IMR-90 (cell line): ENCODE results near the gene CLEC16A. TPM values are rescaled to one million over a fixed set of nuclear protein-coding genes. Genes with fewer than 3 reads are reported as not detected.

Experiments
- ATAC-seq: fragments of 200-7000 bp; cut with Tn5 transposase; 2 replicates; pipeline ENCODE4 v1.9.1; 2020; ENCODE audit warnings: low read depth, mild to moderate bottlenecking, moderate library complexity
- BruUV-seq: library from RNA; stranded (reverse); fragments of 400-500 nt; replicated peaks from 2 replicates; lab custom pipeline; 2021; lab: Mats Ljungman, UMichigan
- CTCF ChIA-PET: fragments of 300-600 bp; formaldehyde crosslinking; extraction: SDS; loops from one replicate; lab custom pipeline; 2021; ENCODE audit warnings: antibody characterized with exemption; lab: Yijun Ruan, JAX
- POLR2A ChIA-PET: fragments of 300-600 bp; sonication (Branson Sonifier 250); formaldehyde crosslinking; loops from one replicate; lab custom pipeline; 2022; ENCODE audit warnings: antibody characterized with exemption; ENCODE audit not compliant: unreplicated experiment; lab: Charles Lee
- DNase-seq: peaks from one replicate; pipeline ENCODE4 v3.0.0; 2013
- H2AFZ ChIP-seq: replicated peaks from 2 replicates; pipeline ENCODE3; 2013; ENCODE audit warnings: low read length, mild to moderate bottlenecking; ENCODE audit not compliant: poor library complexity
- H2AK5ac ChIP-seq: 2 replicates; pipeline ENCODE4 v1.6.1; 2013; ENCODE audit warnings: low read depth, low read length, inconsistent platforms
- H2AK9ac ChIP-seq: replicated peaks from 2 replicates; pipeline ENCODE3; 2013; ENCODE audit warnings: mild to moderate bottlenecking, low read depth, low read length, moderate library complexity; ENCODE audit not compliant: poor library complexity
- H2BK120ac ChIP-seq: 2 replicates; pipeline ENCODE4 v1.6.1; 2013; ENCODE audit warnings: low read depth, low read length, inconsistent platforms
- H2BK15ac ChIP-seq: 3 replicates; pipeline ENCODE4 v1.6.1; 2013; ENCODE audit warnings: low read depth, low read length, inconsistent platforms
- H2BK20ac ChIP-seq: 2 replicates; pipeline ENCODE4 v1.6.1; 2013; ENCODE audit warnings: low read depth, mild to moderate bottlenecking, inconsistent platforms, low read length, moderate library complexity
- H2BK5ac ChIP-seq: 2 replicates; pipeline ENCODE4 v1.6.1; 2013; ENCODE audit warnings: mild to moderate bottlenecking, low read depth, low read length, inconsistent platforms; ENCODE audit not compliant: poor library complexity, severe bottlenecking
- H3K14ac ChIP-seq: replicated peaks from 2 replicates; pipeline ENCODE4 v1.6.1; 2013; ENCODE audit warnings: low read depth, low read length, inconsistent platforms
- H3K18ac ChIP-seq: 2 replicates; pipeline ENCODE4 v1.6.1; 2013; ENCODE audit warnings: low read depth, low read length, control low read depth
- H3K23ac ChIP-seq: 2 replicates; pipeline ENCODE4 v1.6.1; 2013; ENCODE audit warnings: low read depth, low read length, inconsistent platforms
- H3K27ac ChIP-seq: 2 replicates; pipeline ENCODE4 v1.5.1; 2013; ENCODE audit warnings: mild to moderate bottlenecking, control low read depth, low read length; ENCODE audit not compliant: insufficient read depth
- H3K27me3 ChIP-seq: 2 replicates; pipeline ENCODE4 v1.6.1; 2013; ENCODE audit warnings: low read length; ENCODE audit not compliant: control insufficient read depth, insufficient read depth
- H3K36me3 ChIP-seq: 2 replicates; pipeline ENCODE4 v1.6.1; 2013; ENCODE audit warnings: low read length, mixed read lengths; ENCODE audit not compliant: control insufficient read depth, insufficient read depth
- H3K4ac ChIP-seq: 2 replicates; pipeline ENCODE4 v1.6.1; 2013; ENCODE audit warnings: low read depth, low read length, inconsistent platforms
- H3K4me1 ChIP-seq: 2 replicates; pipeline ENCODE4 v1.6.1; 2013; ENCODE audit warnings: low read length, mixed read lengths; ENCODE audit not compliant: control insufficient read depth, insufficient read depth
- H3K4me2 ChIP-seq: 2 replicates; pipeline ENCODE4 v1.6.1; 2013; ENCODE audit warnings: low read depth, mild to moderate bottlenecking, control low read depth, low read length, moderate library complexity
- H3K4me3 ChIP-seq: 2 replicates; pipeline ENCODE4 v1.5.1; 2013; ENCODE audit warnings: low read depth, mild to moderate bottlenecking, control low read depth, low read length, moderate library complexity; ENCODE audit not compliant: insufficient read depth
- H3K56ac ChIP-seq: 2 replicates; pipeline ENCODE4 v1.6.1; 2013; ENCODE audit warnings: low read length, inconsistent platforms; ENCODE audit not compliant: insufficient read depth; ENCODE audit errors: extremely low read depth
- H3K79me1 ChIP-seq, 2 experiments: 2 replicates each; pipeline ENCODE4 v1.6.1; 2013; ENCODE audit warnings: low read length in 2 of 2, inconsistent platforms in 1 of 2, low read depth in 1 of 2
- H3K9ac ChIP-seq: 2 replicates; pipeline ENCODE4 v1.6.1; 2013; ENCODE audit warnings: low read depth, low read length, control low read depth
- H3K9me1 ChIP-seq: 2 replicates; pipeline ENCODE4 v1.6.1; 2013; ENCODE audit warnings: low read length, inconsistent platforms; ENCODE audit not compliant: insufficient read depth
- H3K9me3 ChIP-seq: 2 replicates; pipeline ENCODE4 v1.6.1; 2013; ENCODE audit warnings: low read length; ENCODE audit not compliant: control insufficient read depth, insufficient read depth
- H4K20me1 ChIP-seq: 2 replicates; pipeline ENCODE4 v1.6.1; 2013; ENCODE audit warnings: low read length, inconsistent platforms; ENCODE audit not compliant: insufficient read depth
- H4K5ac ChIP-seq: 2 replicates; pipeline ENCODE4 v1.6.1; 2013; ENCODE audit warnings: mild to moderate bottlenecking, low read depth, low read length, control low read depth
- H4K8ac ChIP-seq, 2 experiments: 2 replicates each; pipeline ENCODE4 v1.6.1; 2013; ENCODE audit warnings: low read depth in 2 of 2, low read length in 2 of 2, control low read depth in 1 of 2, inconsistent platforms in 1 of 2
- H4K91ac ChIP-seq: 2 replicates; pipeline ENCODE4 v1.6.1; 2013; ENCODE audit warnings: low read depth, low read length, inconsistent platforms; ENCODE audit not compliant: insufficient read depth
- BHLHE40 ChIP-seq: fragments of 150-350 bp; IDR thresholded peaks from 2 replicates; pipeline ENCODE4 v1.6.1; 2016; ENCODE audit warnings: mild to moderate bottlenecking, low read depth, low read length
- CEBPB ChIP-seq: IDR thresholded peaks from 2 replicates; pipeline ENCODE4 v1.6.1; 2012; ENCODE audit warnings: low read depth, low read length, improper control_type of control experiment
- CHD1 ChIP-seq: IDR thresholded peaks from 2 replicates; pipeline ENCODE4 v1.6.1; 2012; ENCODE audit warnings: low read depth, low read length, improper control_type of control experiment
- CTCF ChIP-seq: conservative IDR thresholded peaks from 2 replicates; pipeline ENCODE4 v1.5.1; 2012; ENCODE audit warnings: mild to moderate bottlenecking, low read depth, low read length, improper control_type of control experiment
- ELK1 ChIP-seq: fragments of 150-350 bp; IDR thresholded peaks from 2 replicates; pipeline ENCODE4 v1.6.1; 2016; ENCODE audit warnings: low read depth, mild to moderate bottlenecking, low read length, moderate library complexity, borderline replicate concordance
- FOS ChIP-seq: fragments of 150-350 bp; IDR thresholded peaks from 2 replicates; pipeline ENCODE4 v1.6.1; 2016; ENCODE audit warnings: low read depth, low read length
- MAFK ChIP-seq: IDR thresholded peaks from 2 replicates; pipeline ENCODE4 v1.6.1; 2012; ENCODE audit warnings: low read depth, low read length, improper control_type of control experiment
- MAZ ChIP-seq: IDR thresholded peaks from 2 replicates; pipeline ENCODE4 v1.6.1; 2012; ENCODE audit warnings: low read depth, mild to moderate bottlenecking, low read length, improper control_type of control experiment, moderate library complexity, borderline replicate concordance
- MXI1 ChIP-seq: IDR thresholded peaks from 2 replicates; pipeline ENCODE4 v1.6.1; 2012; ENCODE audit warnings: low read depth, mild to moderate bottlenecking, low read length, moderate library complexity, borderline replicate concordance
- NFE2L2 ChIP-seq: fragments of 150-350 bp; IDR thresholded peaks from 2 replicates; pipeline ENCODE4 v1.6.1; 2016; ENCODE audit warnings: low read depth, mild to moderate bottlenecking, low read length
- POLR2A ChIP-seq: IDR thresholded peaks from 2 replicates; pipeline ENCODE4 v1.6.1; 2012; ENCODE audit warnings: mild to moderate bottlenecking, low read depth, low read length
- RAD21 ChIP-seq: IDR thresholded peaks from 2 replicates; pipeline ENCODE4 v1.6.1; 2012; ENCODE audit warnings: low read length, improper control_type of control experiment
- RCOR1 ChIP-seq: IDR thresholded peaks from 2 replicates; pipeline ENCODE4 v1.6.1; 2012; ENCODE audit warnings: mild to moderate bottlenecking, low read length, improper control_type of control experiment; ENCODE audit not compliant: insufficient replicate concordance
- RFX5 ChIP-seq: IDR thresholded peaks from 2 replicates; pipeline ENCODE4 v1.8.0; 2012; ENCODE audit warnings: low read depth, mild to moderate bottlenecking, low read length, moderate library complexity
- SMC3 ChIP-seq: fragments of 150-350 bp; IDR thresholded peaks from 2 replicates; pipeline ENCODE4 v1.6.1; 2016; ENCODE audit warnings: low read depth, mild to moderate bottlenecking, antibody characterized with exemption, low read length, moderate library complexity
- WGBS, 2 experiments: methylation state at CpG; one replicate each; pipeline versions ENCODE4 v1.1.5 to v1.1.7; 2013; ENCODE audit warnings: missing lambda C conversion rate in 2 of 2; ENCODE audit not compliant: insufficient read length in 1 of 2; ENCODE audit errors: extremely low coverage in 2 of 2; 5-methylcytosine and 5-hydroxymethylcytosine counted together
- dilution Hi-C: fragments of 300-500 bp; cut with HindIII; formaldehyde crosslinking; loops from one replicate; pipeline ENCODE4 v1.14.3; 2018; ENCODE audit warnings: low sequenced_read_pairs; ENCODE audit not compliant: unreplicated experiment
- in situ Hi-C: fragments of 300-500 bp; cut with MboI; formaldehyde crosslinking; loops from 3 replicates; pipeline ENCODE4 v1.14.3; 2019; ENCODE audit warnings: low sequenced_read_pairs, inconsistent platforms, mixed read lengths
- intact Hi-C: fragments of 100-400 bp; cut with micrococcal nuclease; formaldehyde crosslinking; loops from 2 replicates; pipeline ENCODE4 v1.10.0; 2022
- polyA plus RNA-seq, 3 experiments: library from polyadenylated mRNA; depleted of rRNA; stranded (reverse); fragments of >200 nt; gene quantifications; 2 replicates each; pipeline ENCODE4 v1.2.3, GENCODE V29; 2012; ENCODE audit warnings: low replicate concordance in 1 of 3
- total RNA-seq: library from RNA; depleted of rRNA; stranded (reverse); fragments of >200 nt; gene quantifications from 2 replicates; pipeline ENCODE4 v1.2.3, GENCODE V29; 2012
- TF ChIP-seq, protein P1 (sequence below): fragments of 150-350 bp; IDR thresholded peaks from 2 replicates; pipeline ENCODE4 v1.6.1; 2017; ENCODE audit warnings: mild to moderate bottlenecking, antibody characterized with exemption, low read length, low read depth

CLEC16A gene
- total and polyA plus RNA-seq, 2 of the 4 experiments (the other 2 are of a cell fraction): 15.9 to 16.5 TPM

DNA sequence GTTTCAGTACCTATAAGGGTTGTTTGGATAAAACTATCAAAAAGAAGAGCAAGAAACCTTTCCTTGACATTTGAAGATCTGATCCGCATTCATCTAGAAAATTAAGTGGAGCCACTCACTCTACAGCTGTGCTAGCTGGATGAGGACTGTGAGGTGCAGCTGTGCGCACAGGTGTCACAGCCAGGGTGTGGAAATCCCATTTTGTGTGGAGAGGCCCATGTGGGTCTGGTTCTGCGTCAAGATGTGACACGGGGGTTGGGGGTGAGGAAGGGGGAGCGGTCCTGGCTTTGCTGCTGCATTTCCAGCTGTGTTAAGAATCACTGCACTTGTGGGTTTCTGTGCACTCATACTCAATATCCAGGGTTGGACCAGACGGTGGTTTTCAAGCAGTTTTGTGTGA, 70.7 kb downstream of the CLEC16A start:
- no peaks in the 10 kb centered on the region for H3K9me3 ChIP-seq
- no peak overlapping the region for H3K9ac ChIP-seq
- peak overlapping the region; percentile 83 for H2BK120ac ChIP-seq
- peak overlapping the region; percentile 79 for H2BK20ac ChIP-seq
- intact Hi-C loops (no loop called here), dilution Hi-C loops (no loop called here), in situ Hi-C loops (no loop called here)
- no peak overlapping the region; the same call in 1 of the 2 replicates for H3K27ac ChIP-seq
- no peak for DNase-seq
- peak overlapping the region; percentile 98 for H2AK5ac ChIP-seq
- no peaks in the 10 kb centered on the region for H3K27me3 ChIP-seq
- peak overlapping the region; percentile 54 to 76; a peak in 2 of 4 replicates for H4K8ac ChIP-seq
- POLR2A ChIA-PET: no interaction called here
- H3K4me2 ChIP-seq: no peak overlapping the region
- peak overlapping the region; percentile 90; the same call in 2 of the 3 replicates for H2BK15ac ChIP-seq
- CTCF ChIA-PET: no interaction called here
- peak overlapping the region; percentile 65 for H2AK9ac ChIP-seq
- no peak overlapping the region for H3K23ac ChIP-seq
- H3K9me1 ChIP-seq: peaks cover 26% of the 10 kb centered on the region
- H3K4me1 ChIP-seq: peaks cover 22% of the 10 kb centered on the region
- H3K36me3 ChIP-seq: peaks cover 5% of the 10 kb centered on the region; the same call in 1 of the 2 replicates
- no peak overlapping the region for H3K4me3 ChIP-seq
- 90% methylated on average over 2 of the region's 6 CpGs; no CpG with 5 or more reads in 1 of the 2 experiments for WGBS, 2 experiments
- H3K79me1 ChIP-seq: peaks cover 9 to 31% of the 10 kb centered on the region in 2 experiments; a peak in 2 of 4 replicates
- peak overlapping the region; percentile 91 for H3K18ac ChIP-seq
- no peak overlapping the region for H2BK5ac ChIP-seq
- H3K14ac ChIP-seq: peak overlapping the region; percentile 55; the same call in 1 of the 2 replicates
- H3K4ac ChIP-seq: peak overlapping the region; percentile 89
- no peak for ATAC-seq
- no peak overlapping the region for H3K56ac ChIP-seq
- TF ChIP-seq NFE2L2: no peak
- no peak for TF ChIP-seq CEBPB
- no peak for TF ChIP-seq CTCF
- TF ChIP-seq ELK1: no peak
- no peak for TF ChIP-seq BHLHE40
- no peak for TF ChIP-seq MAFK
- TF ChIP-seq MAZ: no peak
- TF ChIP-seq, protein P1, sequence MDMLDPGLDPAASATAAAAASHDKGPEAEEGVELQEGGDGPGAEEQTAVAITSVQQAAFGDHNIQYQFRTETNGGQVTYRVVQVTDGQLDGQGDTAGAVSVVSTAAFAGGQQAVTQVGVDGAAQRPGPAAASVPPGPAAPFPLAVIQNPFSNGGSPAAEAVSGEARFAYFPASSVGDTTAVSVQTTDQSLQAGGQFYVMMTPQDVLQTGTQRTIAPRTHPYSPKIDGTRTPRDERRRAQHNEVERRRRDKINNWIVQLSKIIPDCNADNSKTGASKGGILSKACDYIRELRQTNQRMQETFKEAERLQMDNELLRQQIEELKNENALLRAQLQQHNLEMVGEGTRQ: no peak
- no peak for TF ChIP-seq SMC3
- no peak for TF ChIP-seq MXI1
- no peak for TF ChIP-seq RFX5
- no peak for TF ChIP-seq CHD1
- no peak for TF ChIP-seq FOS
- no peak for TF ChIP-seq RCOR1
- TF ChIP-seq POLR2A: no peak
- no peak for TF ChIP-seq RAD21
- H4K5ac ChIP-seq: peak overlapping the region; percentile 80
- no peaks in the 10 kb centered on the region for H4K20me1 ChIP-seq
- BruUV-seq: no TSS peak
- H4K91ac ChIP-seq: peak overlapping the region; percentile 88
- no peak overlapping the region for H2AFZ ChIP-seq
